A673 (cell line): Measurements from ENCODE around the gene GPC6.

ENCODE experiments used
- EZH2 ChIP-seq: fragments of 200-600 bp; sonication (generic); IDR thresholded peaks from 2 replicates; pipeline ENCODE4 v1.6.1; 2017; ENCODE audit warnings: borderline replicate concordance, low read depth, mild to moderate bottlenecking, mixed read lengths, antibody characterized with exemption, low read length; ENCODE audit not compliant: poor library complexity, severe bottlenecking
- TF ChIP-seq, protein P1 (sequence below): fragments of 300-800, 200-600 bp; sonication (generic); conservative IDR thresholded peaks from 2 replicates; pipeline ENCODE4 v1.5.1; 2017; ENCODE audit warnings: low read depth, mild to moderate bottlenecking, antibody characterized with exemption, low read length, moderate library complexity, mixed read lengths

DNA sequence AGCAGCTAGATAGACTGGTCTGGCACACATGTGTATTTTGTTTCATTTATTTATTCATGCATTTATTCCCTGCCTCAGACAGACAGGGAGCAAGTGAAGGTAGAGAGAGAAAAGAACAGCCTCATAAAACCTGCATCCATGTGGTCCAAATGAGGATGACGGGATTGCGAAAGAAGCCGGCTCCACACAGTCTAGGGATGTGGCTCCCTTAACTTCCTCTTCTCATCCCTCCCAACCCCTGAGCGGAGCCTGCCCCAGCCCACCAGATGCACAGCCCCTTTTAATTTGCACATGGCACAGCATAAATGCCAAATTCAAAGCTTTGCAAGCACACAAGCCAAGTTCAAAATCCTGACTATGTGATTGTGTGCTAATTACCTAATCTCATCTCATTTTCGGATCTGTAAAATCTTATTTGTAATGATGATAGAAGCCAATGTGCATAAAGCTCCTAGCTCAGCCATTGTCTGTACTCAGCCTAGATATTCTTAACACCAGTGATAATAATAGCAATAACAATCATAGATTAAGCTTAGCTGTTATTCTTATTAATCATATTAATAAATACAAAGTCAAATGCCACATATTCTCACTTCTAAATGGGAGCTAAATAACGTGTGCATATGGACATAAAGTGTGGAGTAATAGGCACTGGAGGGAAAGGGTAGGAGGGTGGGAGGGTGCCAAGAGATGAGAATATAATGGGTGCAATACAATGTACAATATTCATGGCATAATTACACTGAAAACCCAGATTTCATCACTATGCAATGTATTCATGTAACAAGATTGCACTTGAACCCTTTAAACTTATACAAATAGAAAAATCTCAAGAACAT lies 1096.5 kb downstream of the GPC6 start:
- TF ChIP-seq, protein P1, sequence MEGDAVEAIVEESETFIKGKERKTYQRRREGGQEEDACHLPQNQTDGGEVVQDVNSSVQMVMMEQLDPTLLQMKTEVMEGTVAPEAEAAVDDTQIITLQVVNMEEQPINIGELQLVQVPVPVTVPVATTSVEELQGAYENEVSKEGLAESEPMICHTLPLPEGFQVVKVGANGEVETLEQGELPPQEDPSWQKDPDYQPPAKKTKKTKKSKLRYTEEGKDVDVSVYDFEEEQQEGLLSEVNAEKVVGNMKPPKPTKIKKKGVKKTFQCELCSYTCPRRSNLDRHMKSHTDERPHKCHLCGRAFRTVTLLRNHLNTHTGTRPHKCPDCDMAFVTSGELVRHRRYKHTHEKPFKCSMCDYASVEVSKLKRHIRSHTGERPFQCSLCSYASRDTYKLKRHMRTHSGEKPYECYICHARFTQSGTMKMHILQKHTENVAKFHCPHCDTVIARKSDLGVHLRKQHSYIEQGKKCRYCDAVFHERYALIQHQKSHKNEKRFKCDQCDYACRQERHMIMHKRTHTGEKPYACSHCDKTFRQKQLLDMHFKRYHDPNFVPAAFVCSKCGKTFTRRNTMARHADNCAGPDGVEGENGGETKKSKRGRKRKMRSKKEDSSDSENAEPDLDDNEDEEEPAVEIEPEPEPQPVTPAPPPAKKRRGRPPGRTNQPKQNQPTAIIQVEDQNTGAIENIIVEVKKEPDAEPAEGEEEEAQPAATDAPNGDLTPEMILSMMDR: no peak
- TF ChIP-seq EZH2: no peak
